ENCODE data around the gene PRSS50.

PRSS50 gene

GRCh38 chr3:46695177-46695961 is 22.3 kb downstream of the PRSS50 start:
- DNase-seq (ENCODE audit: low read depth), result no peak
- no peak overlapping the region for H3K4me3 ChIP-seq (ENCODE audit: low read depth, low read length)

- DNase-seq (ENCODE audit: low read depth), result no peak
- H3K4me3 ChIP-seq (ENCODE audit: low read depth, low read length), result no peak overlapping the region
Observed at GRCh38 chr3:46694520-46694919, 23.1 kb downstream of the PRSS50 start.

GRCh38 chr3:46693892-46694226 is 23.8 kb downstream of the PRSS50 start:
- H3K4me3 ChIP-seq (ENCODE audit: low read depth, low read length), result peak overlapping the region; percentile 22
- DNase-seq (ENCODE audit: low read depth), result no peak

- H3K4me3 ChIP-seq (ENCODE audit: low read depth, low read length), result peak within 1 kb of the TSS; percentile 50
Observed at GRCh38 chr3:46693038-46693891, 24.4 kb downstream of the PRSS50 start, which contains the start of gene ALS2CL. Gene ALS2CL (minus strand): TSS chr3:46693679. CDS start chr3:46689440, 4,239 bp downstream.

GRCh38 chr3:46692566-46692990 is 25.1 kb downstream of the PRSS50 start:
- DNase-seq (ENCODE audit: low read depth), result no peak

More at GRCh38 chr3:46693038-46693891, 24.4 kb downstream of the PRSS50 start, which contains the start of gene ALS2CL:
- DNase-seq (ENCODE audit: low read depth), result no peak

GRCh38 chr3:46690798-46691197 is 26.9 kb downstream of the PRSS50 start:
- H3K4me3 ChIP-seq (ENCODE audit: low read depth, low read length), result no peak overlapping the region
- no peak for DNase-seq (ENCODE audit: low read depth)

More at GRCh38 chr3:46692566-46692990, 25.1 kb downstream of the PRSS50 start:
- no peak overlapping the region for H3K4me3 ChIP-seq (ENCODE audit: low read depth, low read length)

- H3K4me3 ChIP-seq (ENCODE audit: low read depth, low read length), result no peak overlapping the region
- DNase-seq (ENCODE audit: low read depth), result no peak
Observed at GRCh38 chr3:46685446-46685845, 32.2 kb downstream of the PRSS50 start.

GRCh38 chr3:46684891-46685290 is 32.8 kb downstream of the PRSS50 start:
- no peak overlapping the region for H3K4me3 ChIP-seq (ENCODE audit: low read depth, low read length)
- no peak for DNase-seq (ENCODE audit: low read depth)

GRCh38 chr3:46682974-46683373 is 34.7 kb downstream of the PRSS50 start:
- DNase-seq (ENCODE audit: low read depth), result no peak
- no peak overlapping the region for H3K4me3 ChIP-seq (ENCODE audit: low read depth, low read length)

- no peak overlapping the region for H3K4me3 ChIP-seq (ENCODE audit: low read depth, low read length)
- DNase-seq (ENCODE audit: low read depth), result no peak
Observed at GRCh38 chr3:46681856-46682540, 35.7 kb downstream of the PRSS50 start.

- no peak for DNase-seq (ENCODE audit: low read depth)
Observed at GRCh38 chr3:46681387-46681786, 36.3 kb downstream of the PRSS50 start.

GRCh38 chr3:46680298-46680826 is 37.3 kb downstream of the PRSS50 start:
- DNase-seq (ENCODE audit: low read depth), result no peak
- no peak overlapping the region for H3K4me3 ChIP-seq (ENCODE audit: low read depth, low read length)

More at GRCh38 chr3:46681387-46681786, 36.3 kb downstream of the PRSS50 start:
- no peak overlapping the region for H3K4me3 ChIP-seq (ENCODE audit: low read depth, low read length)

GRCh38 chr3:46679681-46680080 is 38.0 kb downstream of the PRSS50 start:
- no peak overlapping the region for H3K4me3 ChIP-seq (ENCODE audit: low read depth, low read length)
- DNase-seq (ENCODE audit: low read depth), result no peak

- DNase-seq (ENCODE audit: low read depth), result no peak
- H3K4me3 ChIP-seq (ENCODE audit: low read depth, low read length), result no peak overlapping the region
Observed at GRCh38 chr3:46678280-46678679, 39.4 kb downstream of the PRSS50 start.

- DNase-seq (ENCODE audit: low read depth), result no peak
- no peak overlapping the region for H3K4me3 ChIP-seq (ENCODE audit: low read depth, low read length)
Observed at GRCh38 chr3:46677411-46677726, 40.3 kb downstream of the PRSS50 start.

GRCh38 chr3:46676601-46677410 is 40.9 kb downstream of the PRSS50 start:
- no peak for DNase-seq (ENCODE audit: low read depth)
- H3K4me3 ChIP-seq (ENCODE audit: low read depth, low read length), result no peak overlapping the region

GRCh38 chr3:46675843-46676567 is 41.7 kb downstream of the PRSS50 start:
- DNase-seq (ENCODE audit: low read depth), result no peak
- no peak overlapping the region for H3K4me3 ChIP-seq (ENCODE audit: low read depth, low read length)

GRCh38 chr3:46675426-46675825 is 42.2 kb downstream of the PRSS50 start:
- no peak for DNase-seq (ENCODE audit: low read depth)
- no peak overlapping the region for H3K4me3 ChIP-seq (ENCODE audit: low read depth, low read length)
